Putamen (tissue), 1 donor: ENCODE measurements around the gene ZBTB8A.
A peak's percentile ranks its signal among the peaks of the same experiment; 100 is the strongest.
"Not testable (repeated sequence)": the region's sequence is repeated elsewhere in the genome, so short reads cannot be mapped to it uniquely, and the experiment has no call there.

Experiments used
- DNase-seq: peaks from one replicate; pipeline ENCODE4 v3.0.0-alpha.2; 2016; ENCODE audit warnings: low spot score

The ZBTB8A gene

GRCh38 chr1:32619701-32620485 is 80.7 kb downstream of the ZBTB8A start:
- DNase-seq = no peak

- DNase-seq = no peak
Measured at GRCh38 chr1:32622205-32622604, 83.0 kb downstream of the ZBTB8A start.

GRCh38 chr1:32622806-32623681 is 83.8 kb downstream of the ZBTB8A start:
- DNase-seq = no peak

- DNase-seq = no peak
Measured at GRCh38 chr1:32623775-32624174, 84.5 kb downstream of the ZBTB8A start.

- no peak for DNase-seq
Measured at GRCh38 chr1:32626176-32626575, 86.9 kb downstream of the ZBTB8A start.

GRCh38 chr1:32627596-32628162 is 88.5 kb downstream of the ZBTB8A start:
- DNase-seq = no peak

- DNase-seq = not testable (repeated sequence)
Measured at GRCh38 chr1:32630173-32630572, 90.9 kb downstream of the ZBTB8A start.

GRCh38 chr1:32632829-32633228 is 93.6 kb downstream of the ZBTB8A start:
- no peak for DNase-seq

GRCh38 chr1:32635508-32636277 is 96.5 kb downstream of the ZBTB8A start:
- DNase-seq = no peak

- DNase-seq = no peak
Measured at GRCh38 chr1:32636914-32637645, 97.9 kb downstream of the ZBTB8A start.

GRCh38 chr1:32639489-32640075 is 100.4 kb downstream of the ZBTB8A start:
- no peak for DNase-seq

- not testable (repeated sequence) for DNase-seq
Measured at GRCh38 chr1:32642292-32642827, 103.1 kb downstream of the ZBTB8A start.

- DNase-seq = no peak
Measured at GRCh38 chr1:32644426-32644825, 105.2 kb downstream of the ZBTB8A start.

GRCh38 chr1:32647308-32648134 is 108.3 kb downstream of the ZBTB8A start:
- no peak for DNase-seq

- peak; percentile 95 for DNase-seq
Measured at GRCh38 chr1:32650248-32650751, 111.1 kb downstream of the ZBTB8A start, which contains the start of gene ZBTB8OS. ZBTB8OS (minus strand) TSS chr1:32650550; CDS start chr1:32650529, 21 bp downstream.

GRCh38 chr1:32650752-32651460 is 111.7 kb downstream of the ZBTB8A start, which contains the start of gene RBBP4:
RBBP4 (plus strand) TSS chr1:32651208; CDS start chr1:32651307, 99 bp downstream.
- peak; percentile 98 for DNase-seq

- DNase-seq = no peak
Measured at GRCh38 chr1:32651461-32652073, 112.3 kb downstream of the ZBTB8A start.
